Fibroblast of skin of left biceps (primary cell): ENCODE measurements around the gene PXYLP1.
"Not testable (repeated sequence)": the region's sequence is repeated elsewhere in the genome, so short reads cannot be mapped to it uniquely, and the experiment has no call there.

Experiments used
- DNase-seq, 2 experiments: peaks; one replicate each; pipeline ENCODE4 v3.0.0-alpha.2; 2013; ENCODE audit warnings: low read depth in 2 of 2

The PXYLP1 gene

GRCh38 chr3:141294301-141294700 lies 62.7 kb downstream of the PXYLP1 start:
- DNase-seq: no peak

- no peak for DNase-seq
Observed at GRCh38 chr3:141294848-141295247, 63.2 kb downstream of the PXYLP1 start.

GRCh38 chr3:141300426-141300825 lies 68.8 kb downstream of the PXYLP1 start:
- not testable (repeated sequence) for DNase-seq

- no peak for DNase-seq
Observed at GRCh38 chr3:141302364-141303141, 70.9 kb downstream of the PXYLP1 start.

GRCh38 chr3:141303481-141304223 lies 72.0 kb downstream of the PXYLP1 start:
- peak; percentile 50 for DNase-seq

- no peak for DNase-seq
Observed at GRCh38 chr3:141305436-141305835, 73.8 kb downstream of the PXYLP1 start.

- no peak for DNase-seq
Observed at GRCh38 chr3:141306276-141306675, 74.7 kb downstream of the PXYLP1 start.

- DNase-seq: no peak
Observed at GRCh38 chr3:141306922-141307321, 75.3 kb downstream of the PXYLP1 start.

- no peak for DNase-seq
Observed at GRCh38 chr3:141307351-141308059, 75.9 kb downstream of the PXYLP1 start.

GRCh38 chr3:141308588-141309218 lies 77.1 kb downstream of the PXYLP1 start:
- no peak for DNase-seq

GRCh38 chr3:141311170-141311495 lies 79.5 kb downstream of the PXYLP1 start:
- DNase-seq: no peak

- peak; percentile 91 for DNase-seq
Observed at GRCh38 chr3:141311496-141312353, 80.1 kb downstream of the PXYLP1 start.

- DNase-seq: no peak
Observed at GRCh38 chr3:141312354-141313092, 80.9 kb downstream of the PXYLP1 start.

- no peak for DNase-seq
Observed at GRCh38 chr3:141313093-141313683, 81.6 kb downstream of the PXYLP1 start.

GRCh38 chr3:141314415-141314814 lies 82.8 kb downstream of the PXYLP1 start:
- DNase-seq: not testable (repeated sequence)

- DNase-seq: no peak
Observed at GRCh38 chr3:141316851-141317250, 85.2 kb downstream of the PXYLP1 start.

- DNase-seq: no peak
Observed at GRCh38 chr3:141320399-141321108, 88.9 kb downstream of the PXYLP1 start.

- DNase-seq: no peak
Observed at GRCh38 chr3:141321109-141321497, 89.5 kb downstream of the PXYLP1 start.

- no peak for DNase-seq
Observed at GRCh38 chr3:141323936-141324704, 92.5 kb downstream of the PXYLP1 start.
